Fibroblast of mammary gland (primary cell): ENCODE data around the gene IRF8.
"Not testable (repeated sequence)": the region's sequence is repeated elsewhere in the genome, so short reads cannot be mapped to it uniquely, and the experiment has no call there.

Experiments
- DNase-seq: peaks from one replicate; pipeline ENCODE4 v3.0.0-alpha.2; 2010; ENCODE audit warnings: low read depth
- H3K4me3 ChIP-seq: 2 replicates; pipeline ENCODE4 v1.5.1; 2011; ENCODE audit warnings: low read depth, mild to moderate bottlenecking, low read length, moderate library complexity; ENCODE audit not compliant: control insufficient read depth
- TF ChIP-seq, protein P1 (sequence below): conservative IDR thresholded peaks from 2 replicates; pipeline ENCODE4 v1.5.1; 2011; ENCODE audit warnings: low read depth, low read length, inconsistent platforms; ENCODE audit not compliant: control insufficient read depth, insufficient read depth

The IRF8 gene

DNA sequence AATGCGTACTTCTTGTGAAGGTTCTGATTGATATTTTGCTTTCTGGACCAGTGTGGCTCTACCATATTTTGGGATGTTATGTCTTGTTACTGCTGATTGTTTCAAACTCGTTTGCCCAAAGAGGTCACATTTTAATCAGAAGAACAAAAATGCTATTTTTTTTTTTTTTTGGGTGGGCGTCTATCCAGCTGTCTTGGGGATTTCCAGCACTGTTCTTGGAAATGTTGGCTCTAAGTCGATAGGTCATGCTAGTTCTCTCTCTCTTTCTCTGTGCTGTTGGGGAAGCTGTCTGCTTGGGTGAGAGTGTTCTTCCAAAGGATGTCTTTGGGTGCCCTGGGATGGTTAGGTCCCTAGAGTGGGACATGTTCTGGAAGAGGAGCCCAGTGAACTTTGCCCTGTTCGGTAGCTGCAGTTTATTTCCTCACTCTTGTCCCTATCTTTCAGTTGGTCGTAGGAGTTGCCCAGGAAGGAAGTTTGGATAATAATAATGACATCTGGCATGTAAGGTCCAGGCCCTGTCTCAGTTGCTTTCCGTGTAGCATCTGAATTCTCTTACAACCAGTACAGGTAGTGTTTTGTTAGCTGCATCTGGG is 2.9 kb downstream of the IRF8 start:
- no peak for DNase-seq
- no peak overlapping the region for H3K4me3 ChIP-seq
- TF ChIP-seq, protein P1, sequence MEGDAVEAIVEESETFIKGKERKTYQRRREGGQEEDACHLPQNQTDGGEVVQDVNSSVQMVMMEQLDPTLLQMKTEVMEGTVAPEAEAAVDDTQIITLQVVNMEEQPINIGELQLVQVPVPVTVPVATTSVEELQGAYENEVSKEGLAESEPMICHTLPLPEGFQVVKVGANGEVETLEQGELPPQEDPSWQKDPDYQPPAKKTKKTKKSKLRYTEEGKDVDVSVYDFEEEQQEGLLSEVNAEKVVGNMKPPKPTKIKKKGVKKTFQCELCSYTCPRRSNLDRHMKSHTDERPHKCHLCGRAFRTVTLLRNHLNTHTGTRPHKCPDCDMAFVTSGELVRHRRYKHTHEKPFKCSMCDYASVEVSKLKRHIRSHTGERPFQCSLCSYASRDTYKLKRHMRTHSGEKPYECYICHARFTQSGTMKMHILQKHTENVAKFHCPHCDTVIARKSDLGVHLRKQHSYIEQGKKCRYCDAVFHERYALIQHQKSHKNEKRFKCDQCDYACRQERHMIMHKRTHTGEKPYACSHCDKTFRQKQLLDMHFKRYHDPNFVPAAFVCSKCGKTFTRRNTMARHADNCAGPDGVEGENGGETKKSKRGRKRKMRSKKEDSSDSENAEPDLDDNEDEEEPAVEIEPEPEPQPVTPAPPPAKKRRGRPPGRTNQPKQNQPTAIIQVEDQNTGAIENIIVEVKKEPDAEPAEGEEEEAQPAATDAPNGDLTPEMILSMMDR: no peak

- no peak for DNase-seq
- no peak overlapping the region for H3K4me3 ChIP-seq
- TF ChIP-seq, protein P1: no peak
Observed at GRCh38 chr16:85902366-85903155, 3.6 kb downstream of the IRF8 start.

DNA sequence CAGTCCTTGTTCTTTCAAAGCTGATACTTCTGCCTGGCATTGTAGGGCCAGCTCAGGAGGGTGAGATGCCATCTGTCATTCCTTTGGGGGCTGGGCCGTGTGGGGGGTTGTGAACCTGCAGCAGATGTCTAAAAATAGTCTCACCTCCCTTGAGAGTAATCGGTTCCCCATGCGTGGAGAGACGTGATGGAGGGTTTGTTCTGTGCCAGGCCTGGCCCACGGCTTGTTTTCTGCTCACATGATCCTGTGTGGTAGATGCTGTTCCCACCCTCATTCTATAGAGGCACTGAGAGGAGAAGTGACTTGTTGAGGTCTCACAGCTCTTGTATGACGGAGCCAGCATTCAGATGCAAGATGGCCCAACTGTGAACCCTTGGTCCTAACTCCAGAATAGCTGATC is 4.6 kb downstream of the IRF8 start:
- no peak overlapping the region for H3K4me3 ChIP-seq
- no peak for DNase-seq
- TF ChIP-seq, protein P1: no peak

GRCh38 chr16:85905110-85906095 is 6.4 kb downstream of the IRF8 start:
- DNase-seq: no peak
- no peak overlapping the region for H3K4me3 ChIP-seq
- TF ChIP-seq, protein P1: no peak

DNA sequence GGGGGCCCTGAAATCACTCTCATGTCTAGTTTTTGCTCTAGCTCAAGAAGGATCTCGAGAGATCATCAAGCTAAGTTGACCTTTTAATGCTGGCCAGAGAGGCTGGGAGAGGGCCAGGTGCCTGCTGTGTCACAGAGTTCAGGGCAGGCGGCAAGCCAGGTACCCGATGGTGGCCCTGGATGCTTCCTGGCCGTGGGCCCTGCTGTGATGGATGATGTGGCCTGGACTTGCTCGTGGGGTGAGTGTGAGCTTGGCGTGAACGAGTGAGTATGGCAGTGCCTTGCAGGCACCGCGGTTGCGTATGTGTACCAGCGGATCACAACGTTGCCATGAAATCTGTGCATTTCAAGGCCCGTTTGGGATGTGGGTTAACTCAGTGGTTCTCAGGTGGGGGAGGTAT is 7.4 kb downstream of the IRF8 start:
- no peak for DNase-seq
- TF ChIP-seq, protein P1: no peak
- H3K4me3 ChIP-seq: no peak overlapping the region

GRCh38 chr16:85907231-85907630 is 8.3 kb downstream of the IRF8 start:
- H3K4me3 ChIP-seq, DNase-seq: not testable (repeated sequence)
